Body of pancreas (tissue), 4 donors: ENCODE data around the gene PELI3. TPM values are rescaled to one million over a fixed set of nuclear protein-coding genes. Genes with fewer than 3 reads are reported as not detected.
A peak's percentile ranks its signal among the peaks of the same experiment; 100 is the strongest.
"Not testable (repeated sequence)": the region's sequence is repeated elsewhere in the genome, so short reads cannot be mapped to it uniquely, and the experiment has no call there.

Source experiments
- ATAC-seq: fragments of 150-250 bp; one replicate; pipeline ENCODE4 v1.9.1; 2016
- DNase-seq, 4 donors: peaks; one replicate each; pipeline ENCODE4 v3.0.0-alpha.2; 2019
- H3K27ac ChIP-seq, 4 donors: fragments of 200-600 bp; sonication (generic); 1 replicate in 3 of 4; 2 replicates in 1 of 4; pipeline versions ENCODE4 v1.5.1 to v1.6.1; 2016 to 2019; ENCODE audit warnings: mild to moderate bottlenecking in 1 of 4, mixed read lengths in 1 of 4, moderate library complexity in 1 of 4
- H3K27me3 ChIP-seq, 2 donors: fragments of 200-600 bp; sonication (generic); one replicate each; pipeline ENCODE4 v1.6.0; 2016; ENCODE audit warnings: mild to moderate bottlenecking in 1 of 2
- H3K36me3 ChIP-seq, 2 donors: fragments of 200-600 bp; sonication (generic); replicated peaks in 1 of 2; 2 replicates each; pipeline ENCODE4 v1.5.1; 2016; ENCODE audit warnings: low read depth in 2 of 2; ENCODE audit not compliant: insufficient read depth in 1 of 2
- H3K4me1 ChIP-seq: fragments of 200-600 bp; sonication (generic); one replicate; pipeline ENCODE4 v1.6.0; 2016
- H3K4me3 ChIP-seq, 2 donors: fragments of 200-600 bp; sonication (generic); 1 replicate in 1 of 2; 2 replicates in 1 of 2; pipeline ENCODE4 v1.5.1; 2016 to 2019
- H3K9me3 ChIP-seq, 3 donors: fragments of 200-600 bp; sonication (generic); 1 replicate in 2 of 3; 2 replicates in 1 of 3; pipeline ENCODE4 v1.5.1; 2016
- POLR2A ChIP-seq, 3 donors: fragments of 450-650 bp; IDR thresholded peaks; one replicate each; pipeline ENCODE4 v1.6.1; 2016; ENCODE audit warnings: antibody characterized with exemption in 3 of 3, mild to moderate bottlenecking in 2 of 3
- WGBS, 2 donors: methylation state at CpG; one replicate each; pipeline ENCODE4 v1.1.5; 2017; 5-methylcytosine and 5-hydroxymethylcytosine counted together
- intact Hi-C: fragments of 100-400 bp; cut with DNase I; formaldehyde crosslinking; loops from one replicate; pipeline ENCODE4 v1.15.1; 2023
- total RNA-seq, 2 donors: library from RNA; depleted of rRNA; stranded (reverse); fragments of >200 nt; gene quantifications; one replicate each; pipeline ENCODE4 v1.1.0, GENCODE V29; 2016
- TF ChIP-seq, protein P1 (sequence below), 7 experiments: fragments of 450-650 bp in 4 of 7; fragments of 200-600 bp in 3 of 7; sonication (generic) in 3 of 7; IDR thresholded peaks; one replicate each; pipeline ENCODE4 v1.5.1; 2016 to 2019; ENCODE audit warnings: antibody characterized with exemption in 7 of 7

The PELI3 gene
- total RNA-seq, 2 donors from 2014 or later, result 7.6 to 10.9 TPM

DNA sequence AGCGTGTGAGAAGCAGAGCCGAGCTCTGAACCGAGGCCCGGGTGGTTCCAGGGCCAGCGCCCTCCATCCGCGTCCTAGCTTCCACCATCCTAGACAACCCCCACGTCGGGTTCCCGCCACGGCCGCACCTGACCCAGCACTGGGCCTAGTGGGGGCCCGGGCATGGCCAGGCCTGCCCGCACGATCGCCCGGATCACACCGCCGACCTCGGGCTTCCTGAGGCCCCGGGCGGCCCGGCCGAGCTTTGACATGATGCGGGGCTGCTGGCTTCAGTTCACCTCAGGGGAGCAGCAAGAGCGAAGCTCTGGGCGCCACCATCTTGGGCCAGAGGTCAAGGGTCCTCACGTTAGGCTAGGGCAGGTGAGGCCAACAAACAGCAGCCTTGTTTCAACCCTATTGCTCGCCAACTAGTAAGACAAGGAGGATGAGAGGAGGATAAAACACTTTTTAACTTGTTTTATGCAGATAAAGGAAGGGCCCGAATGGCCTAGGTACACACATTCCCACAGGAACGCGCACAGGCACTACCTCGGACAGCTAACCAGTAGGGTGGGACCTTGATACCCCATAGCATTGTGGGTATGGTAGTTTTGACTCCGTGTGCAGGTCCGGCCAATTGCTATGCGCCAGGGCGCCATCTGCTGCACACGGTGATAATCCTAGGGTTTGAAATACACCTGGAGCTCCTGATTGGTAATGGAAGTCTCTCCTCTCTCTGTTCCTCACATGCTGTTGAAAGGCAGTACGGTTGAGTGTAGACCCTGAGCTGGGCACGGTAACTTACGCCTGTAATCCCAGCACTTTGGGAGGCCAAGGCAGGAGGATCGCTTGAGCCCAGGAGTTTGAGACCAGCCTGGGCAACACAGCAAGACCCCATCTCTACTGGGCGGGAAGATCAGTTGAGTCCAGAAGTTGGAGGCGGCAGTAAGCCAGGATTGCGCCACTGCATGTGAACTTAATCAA, 27.9 kb upstream of the PELI3 start, which contains the start of gene MRPL11:
Gene MRPL11, minus strand, starts transcription at position 345 of the 963 bp plus-strand sequence. Its CDS starts 94 bp downstream, at position 251.
- Histone ChIP-seq H3K27me3 (no peaks in the 10 kb centered on the region), H3K27ac (peak within 1 kb of the TSS; percentile 81 to 93 (median 82)), H3K4me1 (peaks cover 9% of the 10 kb centered on the region), H3K36me3 (peaks cover 0 to 6% of the 10 kb centered on the region in 2 donors), H3K4me3 (peak within 1 kb of the TSS; percentile 81 to 89), H3K9me3 (no peaks in the 10 kb centered on the region)
- DNase-seq (peak; percentile 86 to 94 (median 92)), ATAC-seq (peak; percentile 99)
- TF ChIP-seq, protein P1, sequence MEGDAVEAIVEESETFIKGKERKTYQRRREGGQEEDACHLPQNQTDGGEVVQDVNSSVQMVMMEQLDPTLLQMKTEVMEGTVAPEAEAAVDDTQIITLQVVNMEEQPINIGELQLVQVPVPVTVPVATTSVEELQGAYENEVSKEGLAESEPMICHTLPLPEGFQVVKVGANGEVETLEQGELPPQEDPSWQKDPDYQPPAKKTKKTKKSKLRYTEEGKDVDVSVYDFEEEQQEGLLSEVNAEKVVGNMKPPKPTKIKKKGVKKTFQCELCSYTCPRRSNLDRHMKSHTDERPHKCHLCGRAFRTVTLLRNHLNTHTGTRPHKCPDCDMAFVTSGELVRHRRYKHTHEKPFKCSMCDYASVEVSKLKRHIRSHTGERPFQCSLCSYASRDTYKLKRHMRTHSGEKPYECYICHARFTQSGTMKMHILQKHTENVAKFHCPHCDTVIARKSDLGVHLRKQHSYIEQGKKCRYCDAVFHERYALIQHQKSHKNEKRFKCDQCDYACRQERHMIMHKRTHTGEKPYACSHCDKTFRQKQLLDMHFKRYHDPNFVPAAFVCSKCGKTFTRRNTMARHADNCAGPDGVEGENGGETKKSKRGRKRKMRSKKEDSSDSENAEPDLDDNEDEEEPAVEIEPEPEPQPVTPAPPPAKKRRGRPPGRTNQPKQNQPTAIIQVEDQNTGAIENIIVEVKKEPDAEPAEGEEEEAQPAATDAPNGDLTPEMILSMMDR (IDR thresholded peaks at IDR 0.05), result peak in 6 of 7 experiments; percentile 35 to 68 (median 54)
- peak in 2 of 3 donors; percentile 36 to 40 for TF ChIP-seq POLR2A (IDR thresholded peaks at IDR 0.05)
- intact Hi-C loops, result no loop called here
- 0 to 5% methylated on average over 13 to 45 of the region's 45 CpGs for WGBS, 2 donors

DNA sequence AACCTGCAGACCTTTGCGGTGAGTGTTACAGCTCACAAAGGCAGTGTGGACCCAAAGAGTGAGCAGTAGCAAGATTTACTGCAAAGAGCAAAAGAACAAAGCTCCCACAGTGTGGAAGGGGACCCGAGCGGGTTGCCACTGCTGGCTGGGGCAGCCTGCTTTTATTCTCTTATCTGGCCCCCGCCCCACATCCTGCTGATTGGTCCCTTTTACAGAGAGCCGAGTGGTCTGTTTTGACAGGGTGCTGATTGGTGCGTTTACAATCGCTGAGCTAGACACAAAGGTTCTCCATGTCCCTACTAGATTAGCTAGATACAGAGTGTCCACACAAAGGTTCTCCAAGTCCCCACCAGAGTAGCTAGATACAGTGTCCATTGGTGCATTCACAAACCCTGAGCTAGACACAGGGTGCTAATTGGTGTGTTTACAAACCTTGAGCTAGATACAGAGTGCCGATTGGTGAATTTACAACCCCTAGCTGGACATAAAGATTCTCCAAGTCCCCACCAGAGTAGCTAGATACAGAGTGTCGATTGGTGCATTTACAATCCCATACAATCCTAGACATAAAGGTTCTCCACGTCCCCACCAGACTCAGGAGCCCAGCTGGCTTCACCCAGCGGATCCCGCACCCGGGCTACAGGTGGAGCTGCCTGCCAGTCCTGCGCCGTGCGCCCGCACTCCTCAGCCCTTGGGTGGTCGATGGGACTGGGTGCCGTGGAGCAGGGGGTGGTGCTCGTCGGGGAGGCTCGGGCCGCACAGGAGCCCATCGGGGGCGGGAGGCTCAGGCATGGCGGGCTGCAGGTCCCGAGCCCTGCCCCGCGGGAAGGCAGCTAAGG, 26.4 kb upstream of the PELI3 start:
- ATAC-seq, H3K27ac ChIP-seq, DNase-seq, H3K36me3 ChIP-seq, H3K27me3 ChIP-seq, H3K9me3 ChIP-seq, intact Hi-C loops, H3K4me3 ChIP-seq, H3K4me1 ChIP-seq: not testable (repeated sequence)
- 60 to 68% methylated on average over 2 to 26 of the region's 29 CpGs for WGBS, 2 donors

DNA sequence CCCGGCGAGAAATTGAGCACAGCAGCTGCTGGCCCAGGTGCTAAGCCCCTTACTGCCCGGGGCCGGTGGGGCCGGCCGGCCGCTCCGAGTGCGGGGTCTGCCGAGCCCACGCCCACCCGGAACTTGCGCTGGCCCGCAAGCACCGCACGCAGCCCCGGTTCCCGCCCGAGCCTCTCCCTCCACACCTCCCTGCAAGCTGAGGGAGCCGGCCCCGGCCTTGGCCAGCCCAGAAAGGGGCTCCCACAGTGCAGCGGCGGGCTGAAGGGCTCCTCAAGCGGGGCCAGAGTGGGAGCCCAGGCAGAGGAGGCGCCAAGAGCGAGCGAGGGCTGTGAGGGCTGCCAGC, 25.8 kb upstream of the PELI3 start:
- H3K4me1 ChIP-seq, H3K36me3 ChIP-seq, H3K27ac ChIP-seq, H3K4me3 ChIP-seq, ATAC-seq, H3K27me3 ChIP-seq, DNase-seq, H3K9me3 ChIP-seq, intact Hi-C loops: not testable (repeated sequence)
- 72 to 89% methylated on average over 4 to 21 of the region's 27 CpGs for WGBS, 2 donors

DNA sequence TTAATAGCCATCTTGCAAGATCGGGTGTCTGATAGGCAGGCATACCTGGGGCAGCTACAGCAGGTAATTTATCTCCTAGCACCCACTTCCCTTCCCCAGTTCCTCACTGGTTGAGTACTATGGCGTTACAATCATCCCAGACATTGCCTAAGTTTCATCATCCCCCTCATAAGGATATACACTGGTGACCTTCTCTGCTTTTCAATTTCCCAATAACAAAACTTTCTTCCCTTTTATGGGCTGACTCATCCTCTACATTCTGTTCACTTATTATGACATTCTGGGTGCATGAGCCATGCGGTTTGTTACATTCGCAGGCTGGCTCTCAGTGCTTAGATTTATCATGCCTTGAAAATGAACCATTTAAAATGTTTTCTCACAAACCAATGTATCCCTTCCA, 23.1 kb upstream of the PELI3 start:
- Histone ChIP-seq H3K4me3 (no peak overlapping the region), H3K27me3 (no peaks in the 10 kb centered on the region), H3K9me3 (no peaks in the 10 kb centered on the region), H3K36me3 (no peaks in the 10 kb centered on the region), H3K27ac (no peak overlapping the region), H3K4me1 (no peaks in the 10 kb centered on the region)
- TF ChIP-seq, protein P1 (IDR thresholded peaks at IDR 0.05), result no peak
- no peak for TF ChIP-seq POLR2A (IDR thresholded peaks at IDR 0.05)
- intact Hi-C loops, result no loop called here
- no peak for ATAC-seq
- DNase-seq, result peak in 1 of 4 donors; percentile 14
- WGBS, 2 donors, result 67 to 75% methylated on average over 4 of the region's 4 CpGs

DNA sequence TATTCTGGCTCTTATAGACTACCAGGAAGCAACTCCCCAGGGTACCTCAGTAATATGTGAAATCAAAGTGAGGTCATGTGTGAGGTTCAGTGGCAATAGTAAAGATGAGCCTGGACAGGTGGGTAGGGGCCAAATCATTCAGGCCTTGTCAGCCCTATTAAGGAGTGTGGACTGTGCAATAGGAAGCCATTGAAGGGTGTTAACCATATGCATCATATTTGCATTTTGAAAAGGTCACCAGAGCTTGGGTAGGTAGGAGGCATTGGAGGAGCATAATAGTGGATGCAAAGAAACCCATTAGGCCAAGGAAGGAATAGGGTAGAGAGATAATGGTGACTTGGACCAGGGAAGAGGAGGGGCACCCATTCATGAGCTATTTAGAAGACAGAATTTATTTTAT, 19.7 kb upstream of the PELI3 start:
- H3K4me3 ChIP-seq, result no peak overlapping the region
- DNase-seq (no peak), ATAC-seq (no peak)
- no peaks in the 10 kb centered on the region for H3K27me3 ChIP-seq
- H3K27ac ChIP-seq, result no peak overlapping the region
- no peaks in the 10 kb centered on the region for H3K4me1 ChIP-seq
- intact Hi-C loops, result no loop called here
- H3K36me3 ChIP-seq, result no peaks in the 10 kb centered on the region
- H3K9me3 ChIP-seq, result peaks cover 0 to 3% (median 0%) of the 10 kb centered on the region in 3 donors
- TF ChIP-seq, protein P1 (IDR thresholded peaks at IDR 0.05), result no peak
- no peak for TF ChIP-seq POLR2A (IDR thresholded peaks at IDR 0.05)
